GM12874 (cell line): Measurements from ENCODE around the gene QRFPR.

Source experiments
- TF ChIP-seq, protein P1 (sequence below): IDR thresholded peaks from 2 replicates; pipeline ENCODE4 v1.5.1; 2011; ENCODE audit warnings: low read depth, mild to moderate bottlenecking, control low read depth, low read length, moderate library complexity; ENCODE audit not compliant: insufficient read depth

The QRFPR gene

DNA sequence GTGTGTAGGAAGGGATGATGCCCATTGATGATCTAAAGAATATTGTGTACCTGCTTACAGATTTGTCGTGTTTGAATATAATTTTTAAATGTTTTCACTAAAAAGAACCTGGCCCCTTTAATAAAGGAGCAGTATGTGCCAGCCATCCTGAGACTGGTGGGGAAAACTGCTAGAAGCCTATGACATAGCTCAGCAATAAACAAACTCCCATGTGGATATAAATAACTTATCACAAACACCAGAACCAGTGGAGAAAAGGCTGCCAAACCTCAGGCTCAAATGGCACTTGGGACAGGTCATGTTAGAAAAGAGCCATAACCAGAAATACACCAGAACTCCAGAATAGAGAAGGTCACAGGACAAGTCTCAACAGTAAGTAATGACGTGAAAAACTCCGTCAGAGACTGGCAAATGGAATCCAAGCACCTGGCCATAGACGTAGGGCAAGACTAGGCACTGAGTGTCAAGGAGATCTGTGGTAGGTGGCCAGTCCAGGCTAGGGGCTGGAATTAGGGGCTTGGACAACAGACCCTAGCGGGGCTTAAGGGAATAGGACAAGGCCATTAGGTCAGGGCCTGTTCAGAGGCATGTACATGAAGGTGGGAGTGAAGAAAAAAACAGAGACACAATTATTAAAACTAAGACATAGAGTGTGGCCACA is 11.7 kb upstream of the QRFPR start:
- TF ChIP-seq, protein P1, sequence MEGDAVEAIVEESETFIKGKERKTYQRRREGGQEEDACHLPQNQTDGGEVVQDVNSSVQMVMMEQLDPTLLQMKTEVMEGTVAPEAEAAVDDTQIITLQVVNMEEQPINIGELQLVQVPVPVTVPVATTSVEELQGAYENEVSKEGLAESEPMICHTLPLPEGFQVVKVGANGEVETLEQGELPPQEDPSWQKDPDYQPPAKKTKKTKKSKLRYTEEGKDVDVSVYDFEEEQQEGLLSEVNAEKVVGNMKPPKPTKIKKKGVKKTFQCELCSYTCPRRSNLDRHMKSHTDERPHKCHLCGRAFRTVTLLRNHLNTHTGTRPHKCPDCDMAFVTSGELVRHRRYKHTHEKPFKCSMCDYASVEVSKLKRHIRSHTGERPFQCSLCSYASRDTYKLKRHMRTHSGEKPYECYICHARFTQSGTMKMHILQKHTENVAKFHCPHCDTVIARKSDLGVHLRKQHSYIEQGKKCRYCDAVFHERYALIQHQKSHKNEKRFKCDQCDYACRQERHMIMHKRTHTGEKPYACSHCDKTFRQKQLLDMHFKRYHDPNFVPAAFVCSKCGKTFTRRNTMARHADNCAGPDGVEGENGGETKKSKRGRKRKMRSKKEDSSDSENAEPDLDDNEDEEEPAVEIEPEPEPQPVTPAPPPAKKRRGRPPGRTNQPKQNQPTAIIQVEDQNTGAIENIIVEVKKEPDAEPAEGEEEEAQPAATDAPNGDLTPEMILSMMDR, result no peak

GRCh38 chr4:121390335-121390734 is 9.5 kb upstream of the QRFPR start:
- TF ChIP-seq, protein P1, result no peak

DNA sequence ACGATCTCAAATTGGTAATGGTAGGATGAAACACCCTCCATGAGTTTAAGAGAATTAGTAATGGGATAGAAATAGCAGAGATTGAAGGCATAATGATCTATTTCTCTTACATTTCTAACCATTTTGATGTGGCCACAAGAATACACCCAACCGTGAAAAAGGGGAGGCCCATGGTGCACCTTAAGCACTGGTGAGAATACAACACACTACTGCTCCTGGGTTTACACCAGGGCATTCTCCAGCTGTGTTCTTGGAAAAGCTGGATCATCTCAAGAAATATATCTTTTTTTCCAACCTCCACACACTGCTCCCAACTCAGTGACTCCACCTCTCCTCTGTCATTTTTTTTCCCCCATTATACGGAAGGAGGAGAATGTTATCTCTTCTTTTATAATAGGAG is 1.5 kb downstream of the QRFPR start:
- TF ChIP-seq, protein P1, result no peak

GRCh38 chr4:121377076-121377475 is 3.7 kb downstream of the QRFPR start:
- TF ChIP-seq, protein P1, result no peak

GRCh38 chr4:121376556-121376955 is 4.3 kb downstream of the QRFPR start:
- TF ChIP-seq, protein P1, result no peak

GRCh38 chr4:121376097-121376496 is 4.7 kb downstream of the QRFPR start:
- TF ChIP-seq, protein P1, result no peak

DNA sequence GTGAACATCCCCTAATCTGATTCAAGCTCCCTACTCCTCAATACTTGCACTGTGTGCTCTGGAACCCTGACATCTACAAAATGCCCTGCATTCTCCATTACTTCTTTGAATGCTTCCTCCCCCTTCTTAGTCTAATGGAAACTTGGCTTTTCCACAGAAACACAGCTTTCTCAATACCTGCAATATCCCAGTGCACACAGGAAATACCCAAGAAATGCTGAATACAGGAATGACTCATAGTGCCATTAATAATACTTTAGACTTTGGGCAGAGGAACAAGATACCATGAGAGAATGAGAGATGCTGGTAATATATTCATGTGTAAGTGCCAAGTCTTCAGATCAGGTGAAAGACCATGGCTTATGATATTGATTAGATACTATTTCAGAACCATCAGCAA is 5.6 kb downstream of the QRFPR start:
- TF ChIP-seq, protein P1, result no peak
